K562 (cell line): ENCODE data around the gene SUPT3H. TPM values are rescaled to one million over a fixed set of nuclear protein-coding genes. Genes with fewer than 3 reads are reported as not detected.

Source experiments
- ATF1 ChIP-seq, 2 experiments: fragments of 450-650 bp in 1 of 2; IDR thresholded peaks; 2 replicates each; pipeline ENCODE4 v1.6.1; 2016; ENCODE audit warnings: missing compliant biosample characterization in 1 of 2, missing genetic modification characterization in 1 of 2
- FOXJ3 ChIP-seq: sonication (generic); formaldehyde crosslinking; IDR thresholded peaks from 2 replicates; pipeline ENCODE4 v1.4.0; 2020; ENCODE audit warnings: mild to moderate bottlenecking, missing genetic modification reagents
- FOXK2 ChIP-seq, 2 experiments: fragments of 450-650 bp; IDR thresholded peaks in 1 of 2; conservative IDR thresholded peaks in 1 of 2; 2 replicates each; pipeline ENCODE4 v1.6.1; 2016; ENCODE audit warnings: low read depth in 2 of 2, mild to moderate bottlenecking in 1 of 2
- GABPB2 ChIP-seq: fragments of 250-450 bp; sonication (Bioruptor Pico); conservative IDR thresholded peaks from 2 replicates; pipeline ENCODE4 v1.5.1; 2021; ENCODE audit warnings: mild to moderate bottlenecking
- HLTF ChIP-seq: fragments of 450-650 bp; IDR thresholded peaks from 2 replicates; pipeline ENCODE4 v1.6.1; 2016
- HMGN3 ChIP-seq: IDR thresholded peaks from 2 replicates; pipeline ENCODE4 v1.6.1; 2011; ENCODE audit warnings: borderline replicate concordance, low read depth, mild to moderate bottlenecking, mixed read lengths, low read length; ENCODE audit not compliant: insufficient read length; ENCODE audit errors: extremely low read depth
- KDM4B ChIP-seq, 2 experiments: fragments of 450-650 bp in 1 of 2; sonication (generic) in 1 of 2; IDR thresholded peaks; 2 replicates each; pipeline ENCODE4 v1.6.1; 2016 to 2017; ENCODE audit warnings: borderline replicate concordance in 2 of 2, antibody characterized with exemption in 1 of 2, low read depth in 1 of 2, mild to moderate bottlenecking in 1 of 2
- NFE2 ChIP-seq: IDR thresholded peaks from 2 replicates; pipeline ENCODE4 v1.6.1; 2014; ENCODE audit warnings: antibody characterized with exemption, low read depth
- NONO ChIP-seq, 2 experiments: fragments of 200-400 bp in 1 of 2; fragments of 450-650 bp in 1 of 2; formaldehyde crosslinking in 1 of 2; IDR thresholded peaks; 2 replicates each; pipeline ENCODE4 v1.6.1; 2017; ENCODE audit warnings: low read depth in 2 of 2, mild to moderate bottlenecking in 2 of 2, moderate library complexity in 2 of 2, low read length in 1 of 2
- RFX7 ChIP-seq: fragments of 250-450 bp; sonication (Bioruptor Pico); IDR thresholded peaks from 2 replicates; pipeline ENCODE4 v1.5.1; 2021; ENCODE audit warnings: mild to moderate bottlenecking
- SMAD1 ChIP-seq: fragments of 150-350 bp; IDR thresholded peaks from 2 replicates; pipeline ENCODE4 v1.6.1; 2014; ENCODE audit warnings: low read length, low read depth; ENCODE audit not compliant: partially characterized antibody
- SMAD4 ChIP-seq: fragments of 250-450 bp; sonication (Bioruptor Pico); conservative IDR thresholded peaks from 2 replicates; pipeline ENCODE4 v1.8.0; 2021; ENCODE audit warnings: inconsistent platforms, mild to moderate bottlenecking, moderate library complexity
- SMARCA5 ChIP-seq: fragments of 450-650 bp; IDR thresholded peaks from 2 replicates; pipeline ENCODE4 v1.6.1; 2016
- TEAD2 ChIP-seq: fragments of 450-650 bp; IDR thresholded peaks from 2 replicates; pipeline ENCODE4 v1.6.1; 2016; ENCODE audit warnings: missing genetic modification characterization, control low read depth, missing compliant biosample characterization
- ZNF584 ChIP-seq: fragments of 200-800 bp; sonication (Bioruptor generic); IDR thresholded peaks from 2 replicates; pipeline ENCODE4 v1.6.1; 2016; ENCODE audit warnings: low read depth, mild to moderate bottlenecking, missing genetic modification characterization, missing compliant biosample characterization
- ZNF699 ChIP-seq: fragments of 250-450 bp; sonication (Bioruptor Pico); IDR thresholded peaks from 2 replicates; pipeline ENCODE4 v1.8.0; 2021; ENCODE audit warnings: mild to moderate bottlenecking, moderate library complexity; ENCODE audit not compliant: insufficient replicate concordance
- polyA plus RNA-seq, 8 experiments: library from polyadenylated mRNA; depleted of rRNA in 4 of 8; stranded (reverse) in 5 of 8; unstranded in 3 of 8; fragments of >200 nt; fragmentation: Nextera tagmentation in 2 of 8; fragmentation: Illumina TruSeq in 1 of 8; extraction: Ambion mirVana in 2 of 8; extraction: Trizol in 1 of 8; gene quantifications; 2 replicates each; pipeline versions ENCODE4 v1.2.1 to v1.2.3, GENCODE V29; 2011 to 2014; ENCODE audit warnings: inconsistent platforms in 1 of 8, missing spikeins in 1 of 8
- total RNA-seq, 7 experiments: library from RNA; depleted of rRNA in 6 of 7; stranded (reverse); fragments of >200 nt in 6 of 7; fragmentation: Illumina TruSeq in 2 of 7; extraction: Trizol in 2 of 7; gene quantifications; 2 replicates each; pipeline versions ENCODE4 v1.2.1 to v1.2.3, GENCODE V29; 2011 to 2021; ENCODE audit warnings: low replicate concordance in 1 of 7
- TF ChIP-seq, protein P1 (sequence below): fragments of 450-650 bp; formaldehyde crosslinking; conservative IDR thresholded peaks from 2 replicates; pipeline ENCODE4 v1.4.0; 2022; ENCODE audit warnings: mild to moderate bottlenecking, missing genetic modification characterization
- TF ChIP-seq, protein P2 (sequence below): fragments of 450-650 bp; formaldehyde crosslinking; IDR thresholded peaks from 2 replicates; pipeline ENCODE4 v1.4.0; 2020; ENCODE audit warnings: mild to moderate bottlenecking, moderate library complexity
- TF ChIP-seq, protein P3 (sequence below): sonication (generic); formaldehyde crosslinking; IDR thresholded peaks from 2 replicates; pipeline ENCODE4 v1.8.1; 2022; ENCODE audit warnings: missing genetic modification reagents
- TF ChIP-seq, protein P4 (sequence below), 2 experiments: fragments of 200-800 bp in 1 of 2; sonication (Bioruptor generic) in 1 of 2; sonication (generic) in 1 of 2; formaldehyde crosslinking in 1 of 2; IDR thresholded peaks in 1 of 2; conservative IDR thresholded peaks in 1 of 2; 2 replicates each; pipeline versions ENCODE4 v1.5.0 to v1.6.1; 2016 to 2020; ENCODE audit warnings: missing compliant biosample characterization in 1 of 2, missing genetic modification characterization in 1 of 2, missing genetic modification reagents in 1 of 2

SUPT3H gene
- total and polyA plus RNA-seq, 9 of the 15 experiments (the other 6 are each of a cell fraction or from before 2014, with no cell fraction given): 7.2 to 16.3 (median 11.9) TPM

DNA sequence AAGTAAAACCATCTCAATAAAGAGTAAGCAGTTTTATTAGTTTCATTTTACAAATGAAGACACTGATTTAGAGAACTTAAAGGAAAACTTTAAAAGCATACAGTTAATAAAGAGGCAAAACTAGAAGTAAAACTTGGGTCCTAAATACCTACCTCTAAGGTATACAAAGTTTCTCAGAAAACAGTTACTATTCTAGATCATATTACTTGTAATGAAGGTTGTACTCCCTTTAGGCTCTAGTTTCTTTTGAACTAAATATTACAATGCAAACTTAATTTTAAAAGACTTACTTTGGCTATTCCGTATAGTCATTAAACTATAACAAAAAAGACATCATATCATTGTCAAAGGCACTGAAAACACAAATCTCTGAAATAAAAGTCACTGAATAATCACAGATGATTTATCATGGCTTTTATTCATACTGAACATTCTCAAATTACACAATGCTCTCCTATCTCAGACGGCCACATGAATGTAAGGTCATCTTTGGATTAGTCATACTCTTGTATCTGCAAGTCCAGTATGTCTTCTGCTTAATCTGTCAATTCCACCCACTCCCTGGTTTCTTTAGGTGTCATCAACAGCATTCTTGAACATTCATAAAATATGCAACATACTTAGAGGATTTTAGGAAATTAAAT, 411.2 kb downstream of the SUPT3H start (continued):
- TF ChIP-seq NONO (IDR thresholded peaks at IDR 0.05; ENCODE audit: low read depth in 2 of 2, low read length in 1 of 2) (peak in 1 of 2 experiments; percentile 96; a peak in 2 of 4 replicates), SMAD4 (CRISPR knock-in tag) (peak; percentile 95), SMARCA5 (no peak), FOXK2 (conservative IDR thresholded peaks at IDR 0.05 in 1 of 2, IDR thresholded peaks at IDR 0.05 in 1 of 2; ENCODE audit: low read depth in 2 of 2) (peak; percentile 94 to 97), HMGN3 (peak; percentile 86), SMAD1 (peak; percentile 91), KDM4B (IDR thresholded peaks at IDR 0.05; ENCODE audit: borderline replicate concordance in 2 of 2, low read depth in 1 of 2) (no peak), ATF1 (CRISPR knock-in tag; IDR thresholded peaks at IDR 0.05) (no peak), ATF1 (tag; IDR thresholded peaks at IDR 0.05) (peak; percentile 63), HLTF (peak; percentile 91; the same call in 1 of the 2 replicates), NFE2 (peak; percentile 84), GABPB2 (CRISPR knock-in tag) (no peak), ZNF584 (CRISPR knock-in tag) (peak; percentile 95), FOXJ3 (CRISPR knock-in tag) (no peak), TEAD2 (tag) (0 out of 2 replicates have a peak, but pooled peaks have one; percentile 12), ZNF699 (CRISPR knock-in tag) (no peak), RFX7 (no peak)
- TF ChIP-seq, protein P1, sequence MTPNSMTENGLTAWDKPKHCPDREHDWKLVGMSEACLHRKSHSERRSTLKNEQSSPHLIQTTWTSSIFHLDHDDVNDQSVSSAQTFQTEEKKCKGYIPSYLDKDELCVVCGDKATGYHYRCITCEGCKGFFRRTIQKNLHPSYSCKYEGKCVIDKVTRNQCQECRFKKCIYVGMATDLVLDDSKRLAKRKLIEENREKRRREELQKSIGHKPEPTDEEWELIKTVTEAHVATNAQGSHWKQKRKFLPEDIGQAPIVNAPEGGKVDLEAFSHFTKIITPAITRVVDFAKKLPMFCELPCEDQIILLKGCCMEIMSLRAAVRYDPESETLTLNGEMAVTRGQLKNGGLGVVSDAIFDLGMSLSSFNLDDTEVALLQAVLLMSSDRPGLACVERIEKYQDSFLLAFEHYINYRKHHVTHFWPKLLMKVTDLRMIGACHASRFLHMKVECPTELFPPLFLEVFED: peak; percentile 98
- TF ChIP-seq, protein P2, sequence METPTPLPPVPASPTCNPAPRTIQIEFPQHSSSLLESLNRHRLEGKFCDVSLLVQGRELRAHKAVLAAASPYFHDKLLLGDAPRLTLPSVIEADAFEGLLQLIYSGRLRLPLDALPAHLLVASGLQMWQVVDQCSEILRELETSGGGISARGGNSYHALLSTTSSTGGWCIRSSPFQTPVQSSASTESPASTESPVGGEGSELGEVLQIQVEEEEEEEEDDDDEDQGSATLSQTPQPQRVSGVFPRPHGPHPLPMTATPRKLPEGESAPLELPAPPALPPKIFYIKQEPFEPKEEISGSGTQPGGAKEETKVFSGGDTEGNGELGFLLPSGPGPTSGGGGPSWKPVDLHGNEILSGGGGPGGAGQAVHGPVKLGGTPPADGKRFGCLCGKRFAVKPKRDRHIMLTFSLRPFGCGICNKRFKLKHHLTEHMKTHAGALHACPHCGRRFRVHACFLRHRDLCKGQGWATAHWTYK (CRISPR knock-in tag): peak; percentile 92
- TF ChIP-seq, protein P3, sequence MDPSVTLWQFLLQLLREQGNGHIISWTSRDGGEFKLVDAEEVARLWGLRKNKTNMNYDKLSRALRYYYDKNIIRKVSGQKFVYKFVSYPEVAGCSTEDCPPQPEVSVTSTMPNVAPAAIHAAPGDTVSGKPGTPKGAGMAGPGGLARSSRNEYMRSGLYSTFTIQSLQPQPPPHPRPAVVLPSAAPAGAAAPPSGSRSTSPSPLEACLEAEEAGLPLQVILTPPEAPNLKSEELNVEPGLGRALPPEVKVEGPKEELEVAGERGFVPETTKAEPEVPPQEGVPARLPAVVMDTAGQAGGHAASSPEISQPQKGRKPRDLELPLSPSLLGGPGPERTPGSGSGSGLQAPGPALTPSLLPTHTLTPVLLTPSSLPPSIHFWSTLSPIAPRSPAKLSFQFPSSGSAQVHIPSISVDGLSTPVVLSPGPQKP (CRISPR knock-in tag): no peak
- TF ChIP-seq, protein P4, sequence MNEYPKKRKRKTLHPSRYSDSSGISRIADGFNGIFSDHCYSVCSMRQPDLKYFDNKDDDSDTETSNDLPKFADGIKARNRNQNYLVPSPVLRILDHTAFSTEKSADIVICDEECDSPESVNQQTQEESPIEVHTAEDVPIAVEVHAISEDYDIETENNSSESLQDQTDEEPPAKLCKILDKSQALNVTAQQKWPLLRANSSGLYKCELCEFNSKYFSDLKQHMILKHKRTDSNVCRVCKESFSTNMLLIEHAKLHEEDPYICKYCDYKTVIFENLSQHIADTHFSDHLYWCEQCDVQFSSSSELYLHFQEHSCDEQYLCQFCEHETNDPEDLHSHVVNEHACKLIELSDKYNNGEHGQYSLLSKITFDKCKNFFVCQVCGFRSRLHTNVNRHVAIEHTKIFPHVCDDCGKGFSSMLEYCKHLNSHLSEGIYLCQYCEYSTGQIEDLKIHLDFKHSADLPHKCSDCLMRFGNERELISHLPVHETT (CRISPR knock-in tag; conservative IDR thresholded peaks at IDR 0.05 in 1 of 2, IDR thresholded peaks at IDR 0.05 in 1 of 2): peak in 1 of 2 experiments; percentile 92; a peak in 2 of 4 replicates
